NCI-H2227 treated with DMSO at 0.1 percent for 48 hours (cell line): ENCODE results near the gene NDFIP1.
"Not testable (repeated sequence)": the region's sequence is repeated elsewhere in the genome, so short reads cannot be mapped to it uniquely, and the experiment has no call there.

Experiments used
- DNase-seq: peaks from one replicate; lab custom pipeline; 2025; lab: John Stamatoyannopoulos, UW

NDFIP1 gene

DNA sequence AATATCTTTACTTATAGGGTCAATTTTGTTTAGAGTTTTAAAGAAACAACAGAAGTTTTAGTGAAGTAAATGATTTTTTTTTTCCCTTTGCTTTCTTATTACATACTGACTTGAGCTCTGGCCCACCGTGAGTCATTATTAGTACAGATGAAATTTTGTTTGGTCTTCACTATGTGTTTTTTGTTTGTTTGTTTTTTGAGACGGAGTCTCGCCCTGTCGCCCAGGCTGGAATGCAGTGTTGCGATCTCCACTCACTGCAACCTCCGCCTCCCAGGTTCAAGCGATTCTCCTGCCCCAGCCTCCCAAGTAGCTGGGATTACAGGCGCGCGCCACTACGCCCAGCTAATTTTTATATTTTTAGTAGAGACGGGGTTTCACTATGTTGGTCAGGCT lies 45.9 kb downstream of the NDFIP1 start:
- not testable (repeated sequence) for DNase-seq

DNA sequence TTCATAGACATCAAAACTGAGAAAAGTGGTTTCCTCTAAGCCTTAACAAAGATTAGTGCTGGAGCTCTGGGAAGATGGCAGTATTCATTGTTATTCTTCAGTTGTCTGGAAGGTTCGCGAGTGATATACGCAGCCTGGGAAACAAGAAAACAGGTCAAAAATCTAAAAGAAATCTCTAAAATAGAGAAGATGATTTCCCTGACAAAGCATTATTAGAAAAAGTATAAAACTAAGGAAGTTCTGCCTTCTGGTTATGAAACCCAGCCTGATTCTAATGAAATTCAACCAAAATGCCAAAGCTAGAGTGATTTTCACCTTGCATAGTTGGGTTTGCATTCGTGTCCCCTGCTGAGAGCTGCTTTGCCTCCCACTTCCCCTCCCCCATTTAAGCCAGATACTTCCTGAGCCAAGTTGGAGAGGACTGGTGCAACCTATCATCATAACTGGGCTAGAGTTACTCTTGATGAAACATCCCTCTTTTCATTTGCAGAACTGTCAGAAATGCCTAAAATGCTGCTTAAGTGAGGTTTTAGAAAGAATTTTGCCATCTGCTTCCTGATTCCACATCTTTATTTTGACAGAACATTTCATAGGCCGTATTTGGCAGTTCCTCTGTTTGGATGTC lies 48.4 kb downstream of the NDFIP1 start:
- no peak for DNase-seq

GRCh38 chr5:142159354-142159753 lies 50.8 kb downstream of the NDFIP1 start:
- no peak for DNase-seq

DNA sequence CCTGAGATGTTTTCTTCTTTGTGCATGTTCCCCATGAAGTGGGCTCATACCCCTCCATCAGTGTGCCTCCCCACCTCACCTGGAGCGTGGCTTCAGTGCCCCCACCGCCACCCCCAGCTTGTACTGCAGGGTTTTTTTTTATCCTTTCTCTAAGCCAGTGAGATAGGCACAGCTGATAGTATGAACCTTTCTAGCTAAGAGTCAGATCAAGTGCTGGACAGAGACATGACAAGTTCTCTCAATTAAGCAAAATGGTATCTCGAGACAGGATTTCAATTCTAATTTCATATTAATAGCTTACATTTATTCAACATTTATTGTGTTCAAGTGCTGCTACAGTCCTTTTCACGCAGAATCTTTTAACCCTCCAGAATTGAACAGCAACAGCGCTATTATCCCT lies 55.7 kb downstream of the NDFIP1 start:
- no peak for DNase-seq

DNA sequence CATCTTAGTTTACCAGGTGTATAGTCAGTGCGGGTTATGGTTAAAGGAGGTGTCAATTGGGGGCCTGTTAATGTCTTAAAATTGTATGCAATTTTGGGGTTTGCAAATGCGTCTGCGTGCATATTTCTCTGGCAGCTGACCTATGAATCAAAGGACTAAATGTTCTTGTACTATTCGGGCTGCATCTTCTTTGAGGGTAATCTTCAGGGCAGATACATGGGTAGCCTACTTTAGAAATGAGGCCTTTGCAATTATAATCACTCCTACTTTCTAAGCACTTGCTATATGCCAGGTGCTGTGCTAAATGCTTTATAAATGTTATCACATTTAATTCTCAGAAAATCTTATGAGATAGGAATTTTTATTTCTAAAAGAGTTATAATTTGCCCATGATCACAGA lies 58.2 kb downstream of the NDFIP1 start:
- no peak for DNase-seq

DNA sequence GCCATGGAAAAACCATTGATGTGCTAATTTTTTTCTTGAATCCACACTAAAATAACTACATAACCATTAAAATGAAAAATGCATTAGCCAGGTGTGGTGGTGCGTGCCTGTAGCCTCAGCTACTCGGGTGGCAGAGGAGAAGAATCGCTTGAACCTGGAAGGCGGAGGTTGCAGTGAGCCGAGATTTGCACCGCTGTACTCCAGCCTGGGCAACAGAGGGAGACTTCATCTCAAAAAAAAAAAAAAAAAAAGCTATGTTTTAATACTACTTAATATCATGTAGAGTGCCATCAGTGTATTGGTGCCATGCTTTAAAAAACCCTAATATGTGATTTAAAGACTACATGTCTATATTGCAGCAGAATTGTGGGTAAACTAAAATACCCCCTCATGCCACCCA lies 58.9 kb downstream of the NDFIP1 start:
- DNase-seq = no peak

DNA sequence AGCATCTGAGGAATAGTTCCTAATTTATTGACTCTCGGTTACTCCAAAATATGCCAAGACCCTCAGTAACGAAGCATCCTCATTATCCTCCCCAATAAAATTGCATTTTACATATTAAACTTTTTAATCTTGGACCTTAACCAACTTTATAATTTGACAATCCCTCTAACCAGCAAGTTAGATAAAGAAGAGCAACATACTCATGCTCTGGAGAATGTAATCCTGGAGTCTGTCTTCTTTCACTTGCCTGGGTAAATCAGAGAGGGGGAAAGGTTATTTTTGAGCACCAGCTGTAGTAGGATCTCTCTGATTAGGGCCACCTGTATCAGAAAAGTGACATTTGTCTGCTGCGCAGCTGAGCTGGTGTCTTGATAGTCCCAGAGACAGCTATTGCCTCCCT lies 59.8 kb downstream of the NDFIP1 start:
- DNase-seq = no peak

DNA sequence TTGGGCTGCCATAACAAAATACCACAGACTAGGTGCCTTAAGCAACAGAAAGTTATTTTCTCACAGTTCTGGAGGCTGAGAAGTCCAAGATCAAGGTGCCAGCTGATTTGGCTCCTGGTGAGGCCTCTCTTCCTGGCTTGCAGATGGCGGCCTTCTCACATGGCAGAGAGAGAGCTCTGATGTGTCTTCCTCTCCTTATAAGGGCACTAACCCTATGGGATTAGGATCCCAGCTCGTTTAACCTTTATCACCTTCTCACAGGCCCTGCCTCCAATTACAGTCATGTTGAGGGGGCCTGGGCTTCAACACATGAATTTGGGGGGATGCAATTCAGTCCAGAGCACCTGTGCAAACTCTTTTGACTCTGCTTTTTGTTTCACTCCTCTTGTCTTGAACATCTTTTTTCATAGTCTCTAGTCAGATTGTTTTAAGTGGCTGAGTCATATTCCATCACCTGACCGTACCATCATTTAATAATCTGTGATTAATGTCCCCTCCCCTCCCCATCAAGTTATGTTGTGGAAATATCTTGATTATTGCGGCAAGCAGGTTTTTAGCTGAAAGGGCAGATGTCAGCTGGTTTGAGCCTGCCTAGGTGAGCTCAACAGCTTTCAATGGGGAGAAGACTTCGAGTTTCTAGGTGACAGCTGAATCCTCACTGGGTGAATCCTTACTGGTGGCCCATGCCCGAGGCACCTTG lies 61.8 kb downstream of the NDFIP1 start:
- no peak for DNase-seq

GRCh38 chr5:142171270-142171669 lies 62.7 kb downstream of the NDFIP1 start:
- no peak for DNase-seq

DNA sequence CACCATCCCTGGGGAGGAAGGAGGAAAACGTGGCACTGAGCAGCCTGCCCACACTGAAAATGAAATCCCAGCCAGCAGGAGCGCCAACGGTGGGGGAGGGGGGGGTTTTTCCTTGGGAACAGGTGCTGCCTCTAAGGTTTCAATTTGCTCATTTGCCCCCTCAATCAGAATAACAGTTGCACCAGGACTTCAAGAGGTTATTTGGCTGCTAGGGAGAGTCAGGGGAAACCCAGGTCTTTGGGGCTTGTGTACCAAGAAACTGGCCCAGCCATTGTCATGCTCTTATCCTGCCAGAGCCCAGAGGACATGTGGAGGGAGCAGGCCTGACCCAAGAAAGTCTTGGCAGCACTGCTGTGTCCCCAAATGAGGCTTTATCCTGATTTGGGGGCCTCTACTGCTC lies 66.5 kb downstream of the NDFIP1 start:
- no peak for DNase-seq

GRCh38 chr5:142175461-142176142 lies 67.0 kb downstream of the NDFIP1 start:
- DNase-seq = no peak

DNA sequence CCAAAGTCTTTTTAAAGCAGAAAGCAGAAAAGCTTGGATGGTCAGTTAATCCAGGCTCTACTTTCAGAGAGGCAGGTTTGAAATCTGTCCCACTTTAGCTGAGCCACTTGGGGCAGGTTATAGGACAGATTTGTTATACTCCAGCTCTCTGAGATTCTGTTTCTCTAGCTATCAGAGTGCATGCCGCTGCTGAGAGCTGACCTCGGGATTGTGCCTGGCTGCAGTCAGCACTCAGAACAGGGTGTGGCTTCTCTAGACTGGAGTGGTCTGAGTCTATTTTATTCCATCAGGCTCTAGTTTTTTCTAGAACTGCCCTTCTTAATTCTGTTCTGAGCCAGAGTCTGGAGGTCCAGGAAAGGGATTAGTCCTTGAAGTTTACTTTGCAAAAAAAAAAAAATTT lies 67.7 kb downstream of the NDFIP1 start:
- DNase-seq = no peak

- DNase-seq = no peak
These were observed 70.1 kb downstream of the NDFIP1 start for GRCh38 chr5:142178651-142179050.

- DNase-seq = no peak
These were observed 71.3 kb downstream of the NDFIP1 start for GRCh38 chr5:142179776-142180387.

GRCh38 chr5:142181096-142181495 lies 72.5 kb downstream of the NDFIP1 start:
- no peak for DNase-seq

DNA sequence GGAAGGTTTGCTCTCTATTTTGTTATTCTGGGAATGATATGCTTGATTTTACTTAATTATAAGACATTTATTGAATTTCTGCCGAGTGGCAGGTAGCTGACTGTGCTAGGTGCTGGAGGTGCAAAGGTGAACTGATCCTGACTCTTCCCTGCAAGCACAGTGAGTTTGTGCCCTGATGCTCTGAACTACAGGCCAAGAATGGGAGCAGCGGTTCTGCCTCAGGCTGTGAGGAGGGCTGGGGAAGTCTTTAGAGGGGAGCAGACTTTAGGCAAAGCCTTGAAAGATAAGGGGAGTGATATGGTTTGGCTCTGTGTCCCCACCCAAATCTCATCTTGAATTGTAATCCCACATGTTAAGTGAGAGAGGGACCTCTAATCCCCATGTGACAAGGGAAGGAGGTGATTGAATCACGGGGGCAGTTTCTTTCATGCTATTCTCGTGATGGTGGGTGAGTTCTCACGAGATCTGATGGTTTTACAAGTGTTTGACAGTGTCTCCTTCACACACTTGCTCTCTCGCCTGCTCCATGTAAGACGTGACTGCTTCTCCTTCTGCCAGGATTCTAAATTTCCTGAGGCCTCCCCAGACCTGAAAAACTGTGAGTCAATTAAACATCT lies 73.1 kb downstream of the NDFIP1 start:
- DNase-seq = no peak

GRCh38 chr5:142182840-142183239 lies 74.3 kb downstream of the NDFIP1 start:
- DNase-seq = no peak

DNA sequence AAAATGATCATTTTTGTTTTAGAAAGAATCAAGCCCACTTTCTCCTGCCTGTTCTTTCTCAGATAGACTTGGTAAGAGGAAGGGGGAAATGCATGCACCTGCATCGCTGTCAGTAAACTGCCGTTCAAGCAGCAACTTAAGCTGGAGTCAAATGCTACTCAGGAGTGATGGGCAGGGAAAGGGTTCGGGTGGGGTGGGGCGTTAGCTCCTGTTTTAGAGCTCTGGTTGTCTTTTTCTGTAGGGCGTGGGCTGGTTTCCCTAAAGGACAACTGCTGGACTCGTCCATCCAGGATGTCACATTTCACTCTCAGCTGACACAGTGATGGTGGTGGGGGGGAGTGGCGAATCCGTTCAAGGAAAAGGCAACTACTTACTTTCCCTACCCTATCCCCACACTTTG lies 75.0 kb downstream of the NDFIP1 start:
- DNase-seq = no peak

- DNase-seq = no peak
These were observed 76.4 kb downstream of the NDFIP1 start for GRCh38 chr5:142184988-142185387.

DNA sequence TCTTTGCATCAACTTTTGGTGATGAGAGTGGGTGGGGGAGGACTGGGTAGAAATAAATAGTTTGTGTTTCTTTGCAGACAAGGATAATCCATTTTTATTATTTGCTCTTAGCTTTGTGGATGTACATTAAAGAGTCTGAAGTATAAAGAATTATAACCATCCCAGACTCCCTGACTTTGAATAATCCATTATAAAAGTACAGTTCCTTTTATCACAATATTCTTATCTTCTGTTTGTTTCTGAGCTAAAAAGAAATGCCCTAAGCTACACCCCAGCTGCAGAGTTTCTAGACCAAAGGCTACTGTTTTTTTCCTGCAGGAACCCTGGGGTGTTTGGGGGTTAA lies 77.9 kb downstream of the NDFIP1 start:
- DNase-seq = no peak

GRCh38 chr5:142186857-142187594 lies 78.4 kb downstream of the NDFIP1 start:
- DNase-seq = no peak

DNA sequence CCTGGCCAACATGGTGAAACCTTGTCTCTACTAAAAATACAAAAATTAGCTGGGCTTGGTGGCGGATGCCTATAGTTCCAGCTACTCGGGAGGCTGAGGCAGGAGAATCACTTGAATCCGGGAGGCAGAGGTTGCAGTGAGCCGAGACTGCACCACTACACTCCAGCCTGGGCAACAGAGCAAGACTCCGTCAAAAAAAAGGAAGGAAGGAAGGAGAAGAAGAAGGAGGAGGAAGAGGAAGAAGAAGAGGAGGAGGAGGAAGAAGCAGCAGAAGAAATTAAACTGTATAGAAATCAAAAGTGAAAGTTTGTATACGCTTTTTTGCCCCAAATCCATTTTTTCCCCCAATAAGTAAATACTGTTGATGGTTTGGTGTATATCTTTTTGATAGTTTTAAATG lies 80.1 kb downstream of the NDFIP1 start:
- not testable (repeated sequence) for DNase-seq
